CD4-positive, alpha-beta T cell treated with Interleukin-17A for 4 hours (primary cell): ENCODE results near the gene GPR4.
"Not testable (repeated sequence)": the region's sequence is repeated elsewhere in the genome, so short reads cannot be mapped to it uniquely, and the experiment has no call there.

Experiments used
- DNase-seq: peaks from one replicate; pipeline ENCODE4 v3.0.0-alpha.2; 2020; ENCODE audit warnings: mixed read lengths

GPR4 gene

DNA sequence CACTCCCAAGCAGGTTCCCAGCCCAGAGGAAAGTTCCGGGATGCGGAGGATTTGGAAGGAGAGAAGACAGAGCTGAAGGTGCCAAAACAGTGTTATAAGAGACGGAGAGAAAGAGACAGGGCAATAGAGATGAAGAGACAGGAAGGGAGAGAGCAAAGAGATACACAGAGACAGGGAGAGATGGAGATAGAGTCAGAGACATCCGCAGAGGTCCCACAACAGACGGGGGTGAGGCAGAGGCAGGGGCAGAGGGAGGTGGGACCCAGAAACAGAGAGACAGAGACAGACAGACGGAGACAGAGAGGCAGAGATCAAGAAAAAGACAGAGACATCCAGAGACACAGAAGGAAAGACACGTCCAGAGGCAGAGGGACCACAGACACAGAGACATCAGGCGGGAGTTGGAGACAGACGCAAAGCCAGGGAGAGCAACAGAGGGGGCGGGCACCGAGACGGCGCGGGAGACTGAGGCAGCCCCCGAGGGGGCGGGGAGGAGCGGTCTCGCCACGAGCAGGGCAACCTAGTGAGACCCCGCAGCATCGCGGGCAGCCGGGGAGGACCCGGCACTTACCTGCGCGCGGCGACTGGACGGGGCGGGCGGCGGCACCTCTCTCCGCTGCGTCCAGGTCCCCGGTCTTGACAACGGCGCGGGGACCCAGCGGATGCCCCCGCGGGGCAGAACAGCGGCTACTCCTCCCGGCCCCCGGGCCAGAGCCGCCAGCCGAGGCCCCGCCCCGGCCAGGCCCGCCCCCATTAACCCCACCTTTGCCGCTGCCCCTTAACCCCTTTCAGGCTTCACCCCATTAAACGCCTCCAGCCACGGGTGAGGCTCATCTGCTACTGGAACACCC lies at the start of gene GPR4:
GPR4 (minus strand) TSS at position 689 of the 851 bp plus-strand sequence. CDS start 10,346 bp downstream, outside the sequence.
- peak; percentile 6 for DNase-seq

DNA sequence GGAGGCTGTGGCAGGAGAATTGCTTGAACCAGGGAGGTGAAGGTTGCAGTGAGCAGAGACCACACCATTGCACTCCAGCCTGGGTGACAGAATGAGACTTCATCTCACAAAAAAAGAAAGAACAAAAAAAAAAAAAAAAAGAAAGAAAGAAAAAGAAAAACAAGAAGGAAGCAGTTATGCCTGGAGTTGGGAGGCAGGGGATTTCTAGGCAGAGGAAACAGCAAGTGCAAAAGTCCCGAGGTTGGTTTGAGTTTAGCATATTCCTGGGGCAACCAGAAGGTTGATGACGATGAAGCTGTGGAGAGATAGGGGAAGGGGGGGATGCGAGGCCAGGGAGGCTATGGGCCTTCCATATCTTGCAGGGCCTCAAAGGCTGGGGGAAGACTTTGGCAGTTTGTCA lies 48.7 kb upstream of the GPR4 start:
- DNase-seq, result no peak

DNA sequence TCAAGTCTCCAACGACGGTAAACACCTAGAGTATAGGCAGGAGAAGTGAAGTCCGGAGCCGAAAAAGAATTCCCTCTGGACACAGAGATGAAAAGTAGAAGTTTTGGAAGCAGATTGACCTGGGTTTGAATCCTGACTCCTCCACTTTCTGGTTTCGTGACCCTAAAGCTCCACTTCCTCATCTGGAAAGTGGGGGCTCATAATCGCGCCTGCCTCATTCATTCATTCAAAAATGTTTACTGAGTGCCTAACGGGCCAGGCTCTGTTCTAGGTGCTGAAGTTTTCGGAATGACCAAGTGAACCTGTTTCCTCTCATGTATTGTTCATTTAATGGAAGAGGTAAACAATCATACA lies 44.3 kb upstream of the GPR4 start:
- no peak for DNase-seq

DNA sequence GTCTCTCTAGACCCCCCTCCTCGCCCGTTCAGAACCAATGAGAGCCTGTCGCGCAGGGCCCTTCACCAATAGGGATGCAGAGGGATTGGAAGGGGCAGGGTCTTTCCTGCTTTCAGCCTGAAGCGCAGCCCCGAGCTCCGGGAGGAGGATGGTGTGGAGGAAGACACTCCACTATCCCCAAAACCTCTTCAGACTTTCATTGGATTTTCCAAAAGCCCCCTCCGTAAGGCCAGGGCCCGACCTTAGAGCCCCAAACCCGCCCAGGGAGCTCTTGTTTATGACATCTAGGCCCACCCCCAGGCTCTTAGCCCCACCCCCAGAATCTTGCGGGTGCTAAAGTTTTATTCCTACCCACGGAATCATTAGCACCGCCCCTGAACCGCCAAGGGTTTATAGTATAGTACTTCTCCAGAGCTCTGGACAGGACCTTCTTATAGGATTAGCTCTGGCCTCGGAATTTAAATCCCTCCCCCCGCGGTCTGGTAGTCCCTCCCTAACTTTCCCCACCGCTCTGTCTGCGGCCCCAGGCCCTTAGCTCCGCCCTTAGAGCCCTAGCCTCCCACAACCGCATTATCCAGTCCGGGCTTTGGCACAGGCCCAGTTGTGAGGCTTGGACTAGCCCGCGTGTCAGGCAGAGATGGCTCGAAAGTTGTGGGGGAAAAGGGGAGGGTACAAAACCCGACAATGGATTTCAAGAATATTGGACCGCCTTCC lies 43.8 kb upstream of the GPR4 start:
- peak; percentile 83 for DNase-seq

DNA sequence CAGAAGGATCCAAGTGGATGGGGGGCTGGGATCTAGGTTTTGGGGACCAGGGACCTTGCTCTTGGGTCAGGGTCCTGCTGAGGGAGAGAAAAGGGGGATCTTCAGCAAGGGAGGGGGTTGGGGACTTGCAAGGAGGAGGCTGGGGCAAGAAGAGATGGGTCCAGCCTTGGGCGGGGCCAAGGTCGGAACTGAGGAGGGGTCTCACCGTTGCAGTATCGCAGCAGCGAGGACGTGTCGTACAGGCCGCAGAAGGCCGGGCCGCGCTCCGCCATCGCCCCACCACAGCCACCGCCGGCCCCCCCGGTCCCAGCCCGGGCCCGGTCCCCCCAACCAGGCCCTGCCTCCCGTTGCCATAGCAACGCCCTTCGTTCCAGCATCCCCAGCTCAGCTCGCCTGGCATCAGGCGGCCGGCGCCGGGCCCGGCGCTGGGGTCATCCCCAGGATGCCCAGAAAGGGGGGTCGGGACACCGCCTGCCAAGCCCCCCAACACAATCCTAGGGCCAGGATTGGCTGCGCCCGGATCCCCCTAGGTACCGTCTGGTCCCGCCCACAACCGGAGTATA lies 43.1 kb upstream of the GPR4 start:
- no peak for DNase-seq

DNA sequence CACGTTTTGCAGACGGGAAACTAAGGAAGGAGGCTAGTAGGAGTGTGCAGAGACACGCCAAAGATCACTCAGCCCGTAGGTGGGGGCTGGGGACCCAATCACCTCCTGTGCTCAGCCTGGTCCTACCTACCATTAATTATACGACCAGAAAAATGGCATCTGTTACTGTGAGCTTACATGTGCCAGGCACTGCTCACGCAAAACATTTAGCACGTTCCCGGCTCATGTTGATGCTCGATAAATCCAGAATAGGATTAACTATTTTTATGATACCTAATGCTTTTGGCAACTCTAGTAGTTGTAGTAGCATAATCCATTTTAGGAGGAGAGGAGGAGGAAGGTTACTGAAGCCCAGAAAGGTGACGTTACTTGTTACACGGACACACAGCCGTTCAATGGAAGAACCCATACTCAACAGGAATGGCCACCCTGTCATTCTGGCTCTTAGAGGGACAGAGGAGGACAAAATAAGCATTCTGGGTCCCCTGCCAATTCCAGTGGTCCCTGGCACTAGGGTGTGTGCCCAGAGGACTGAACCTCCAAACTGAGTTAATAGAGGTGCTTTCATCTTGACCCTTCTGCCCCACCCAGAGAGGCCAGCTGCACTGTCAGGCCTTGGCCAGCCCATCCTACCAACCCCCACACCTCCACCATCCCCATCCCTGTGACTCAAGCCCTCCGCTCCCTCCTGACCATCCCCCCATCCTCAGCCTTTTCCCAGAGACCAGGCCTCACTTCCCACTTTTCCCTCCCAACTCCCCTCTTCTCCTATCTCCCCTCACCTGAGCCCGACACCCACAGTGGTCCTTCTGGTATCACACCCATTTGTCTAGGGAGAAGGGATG lies 42.1 kb upstream of the GPR4 start:
- no peak for DNase-seq

DNA sequence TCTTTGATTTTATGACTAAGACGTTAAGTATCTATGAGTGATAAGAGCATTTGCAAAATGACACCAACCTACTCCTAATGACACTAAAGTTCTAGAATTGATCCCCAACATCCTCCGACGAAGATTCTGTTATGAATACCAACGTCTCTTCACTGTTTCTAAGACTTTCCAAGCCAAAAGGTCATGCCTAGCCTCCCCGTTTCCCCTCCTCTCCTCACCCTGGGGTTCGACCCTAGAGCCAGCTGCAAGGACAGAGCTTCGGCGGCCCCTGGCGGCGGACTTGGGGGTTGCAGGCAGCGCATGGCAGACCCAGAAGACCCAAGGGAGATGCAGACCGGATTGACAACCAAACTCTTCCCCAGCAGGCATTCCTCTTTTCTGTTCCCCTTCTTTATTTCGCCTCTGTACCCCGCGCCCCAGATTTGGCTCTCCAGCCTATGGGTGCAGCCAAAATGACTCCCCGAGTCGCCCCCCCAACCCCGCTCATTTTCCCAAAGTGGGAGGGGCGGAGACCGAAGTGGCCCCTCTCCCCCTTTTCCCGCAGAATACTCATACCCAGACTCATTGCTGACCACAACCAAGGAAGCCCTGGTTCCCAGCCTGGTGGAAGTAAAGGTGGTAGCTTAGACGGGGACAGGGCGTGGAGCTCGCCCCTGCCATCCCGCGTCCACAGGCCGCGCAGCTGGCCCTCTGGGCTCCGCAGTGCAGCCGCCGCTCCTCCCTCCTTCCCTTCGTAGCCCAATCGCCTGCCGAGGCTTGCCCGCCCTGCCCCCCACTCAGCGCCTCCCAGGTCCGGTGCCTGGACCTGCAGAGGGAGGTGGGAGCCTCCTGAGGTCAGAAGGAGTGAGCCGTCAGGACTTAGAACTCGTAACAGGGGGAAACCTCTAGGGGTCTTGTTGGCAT lies 41.3 kb upstream of the GPR4 start:
- DNase-seq, result peak; percentile 92

DNA sequence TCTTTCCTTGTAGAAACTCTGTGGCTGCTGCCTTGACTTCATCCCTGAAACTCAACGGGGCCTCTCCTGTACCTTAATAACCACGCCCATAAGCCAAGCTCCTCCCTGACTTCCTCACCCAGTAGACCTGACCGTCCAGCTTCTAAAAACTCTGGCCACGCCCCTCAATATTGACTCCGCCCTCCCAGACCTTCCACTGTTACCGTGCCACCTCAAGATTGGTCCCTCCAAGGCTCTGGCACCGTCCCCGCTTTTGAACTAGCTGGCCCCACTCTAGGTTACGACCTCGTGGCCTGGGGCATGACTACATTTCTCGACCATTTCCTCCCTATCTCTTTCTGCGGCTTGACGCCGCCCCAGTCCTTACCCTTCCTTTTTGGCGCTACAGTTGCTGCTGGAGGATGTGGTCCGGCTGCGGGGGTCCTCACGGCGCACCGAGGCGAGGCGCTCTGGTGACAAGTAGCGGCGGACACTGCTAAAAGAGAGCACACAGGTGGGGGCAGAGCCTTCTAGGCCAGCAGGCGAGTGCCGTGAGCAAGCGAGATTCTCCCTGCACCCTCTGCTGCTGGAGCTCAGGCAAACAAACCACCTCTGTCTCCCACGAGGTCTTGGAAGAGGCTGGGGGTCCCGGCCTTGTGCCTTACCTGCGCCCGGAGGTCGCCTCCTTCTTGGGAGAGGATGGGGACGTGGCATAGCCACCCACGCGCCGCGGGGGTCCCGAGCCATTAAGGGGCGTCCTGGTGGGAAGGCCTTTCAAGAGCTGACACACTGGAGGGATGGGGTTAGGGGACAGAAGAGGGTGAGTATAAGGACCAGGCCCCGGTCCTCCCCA lies 39.5 kb upstream of the GPR4 start:
- DNase-seq, result peak; percentile 77

DNA sequence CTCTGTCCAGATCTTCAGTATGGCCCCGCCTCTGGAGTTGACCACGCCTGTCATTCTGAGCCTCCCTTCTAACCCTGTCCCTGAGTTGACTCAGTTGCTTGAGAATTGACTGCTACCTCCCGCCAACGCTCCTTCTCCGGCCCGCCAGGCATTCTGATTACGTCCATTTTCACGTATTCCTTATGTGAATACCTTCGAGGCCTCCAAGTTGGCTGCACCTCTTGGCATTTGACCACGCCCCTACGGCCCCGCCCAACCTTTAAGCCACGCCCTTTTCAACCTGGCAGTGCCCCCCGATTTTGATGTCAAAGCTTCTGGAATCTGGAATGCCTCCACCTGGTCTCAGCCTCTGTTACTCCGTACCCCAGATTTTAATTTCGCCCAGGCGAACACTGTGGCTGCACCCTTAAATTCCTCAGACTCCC lies 38.8 kb upstream of the GPR4 start:
- DNase-seq, result peak; percentile 23

DNA sequence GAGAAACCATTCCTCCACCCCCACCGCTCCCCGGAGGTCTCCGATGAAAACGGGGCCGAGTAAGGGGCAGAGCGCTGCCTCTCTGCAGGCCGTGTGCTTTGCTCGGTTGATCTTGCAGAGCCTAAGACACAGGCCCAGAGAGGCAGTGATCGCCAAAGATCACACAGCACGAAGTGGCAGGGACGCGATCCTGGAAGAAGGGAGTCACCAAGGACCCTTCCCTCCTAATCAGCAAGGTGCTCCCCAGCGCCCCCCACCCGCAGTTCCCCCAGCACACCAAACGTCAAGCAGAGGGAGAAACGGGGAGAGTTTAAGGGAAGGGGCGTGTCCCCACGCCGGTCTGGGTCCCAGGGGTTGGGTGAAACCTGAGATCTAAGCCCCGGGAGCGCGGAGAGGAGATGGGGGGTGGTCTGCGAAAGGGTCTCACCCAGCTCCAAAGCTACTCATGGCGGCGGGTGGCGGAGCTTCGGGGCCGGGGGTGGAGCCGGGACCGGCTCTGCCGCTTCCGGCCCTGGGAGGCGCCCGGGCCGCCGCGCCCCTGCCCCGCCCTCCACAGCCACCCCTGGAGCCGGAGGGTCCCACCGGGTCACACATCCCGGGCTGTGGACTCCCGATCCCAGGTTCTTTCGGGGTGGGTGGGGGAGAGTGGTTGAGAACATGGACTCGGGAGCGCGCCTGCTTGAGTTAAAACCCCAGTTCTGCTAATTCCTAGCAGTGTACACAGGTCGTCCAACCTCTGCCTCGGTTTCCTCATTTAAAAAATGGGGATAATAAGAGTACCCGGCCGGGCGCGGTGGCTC lies 37.1 kb upstream of the GPR4 start, which contains the start of gene EML2:
EML2 (minus strand) TSS at position 468 of the 800 bp plus-strand sequence; CDS start at position 447, 21 bp downstream.
- peak; percentile 69 for DNase-seq

DNA sequence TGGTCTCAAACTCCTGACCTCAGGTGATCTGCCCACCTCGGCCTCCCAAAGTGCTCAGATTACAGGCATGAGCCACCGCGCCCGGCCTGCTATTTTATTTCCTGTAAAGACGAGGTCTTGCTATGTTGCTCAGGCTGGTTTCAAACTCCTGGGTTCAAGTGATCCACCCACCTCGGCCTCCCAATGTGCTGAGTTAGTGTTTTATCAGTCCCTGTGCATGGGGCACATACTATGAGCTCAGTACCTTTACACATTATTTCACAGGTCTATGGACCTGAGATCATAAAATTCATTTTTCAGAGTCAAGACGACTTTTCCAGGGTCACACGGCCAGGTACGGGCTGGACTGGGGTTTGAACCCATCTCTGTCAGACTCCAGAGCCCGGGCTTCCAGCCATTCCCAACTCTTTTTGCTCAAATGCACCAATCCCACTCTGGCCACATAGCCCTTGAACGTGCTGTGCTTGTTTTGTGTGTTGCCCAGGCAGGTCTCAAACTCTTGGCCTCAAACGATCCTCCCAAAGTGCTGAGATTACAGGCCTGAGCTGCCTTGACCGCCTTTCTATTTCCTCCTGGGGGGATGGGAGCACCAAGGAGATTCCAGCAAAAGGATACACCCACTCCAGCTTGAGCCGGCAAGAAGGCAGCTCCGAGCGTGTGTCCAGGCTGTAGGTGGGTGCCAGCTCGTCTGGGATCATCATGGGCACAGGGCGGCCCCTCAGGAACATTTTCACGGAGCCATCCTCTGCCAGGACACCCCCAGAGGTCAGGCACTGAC lies 36.1 kb upstream of the GPR4 start:
- no peak for DNase-seq

DNA sequence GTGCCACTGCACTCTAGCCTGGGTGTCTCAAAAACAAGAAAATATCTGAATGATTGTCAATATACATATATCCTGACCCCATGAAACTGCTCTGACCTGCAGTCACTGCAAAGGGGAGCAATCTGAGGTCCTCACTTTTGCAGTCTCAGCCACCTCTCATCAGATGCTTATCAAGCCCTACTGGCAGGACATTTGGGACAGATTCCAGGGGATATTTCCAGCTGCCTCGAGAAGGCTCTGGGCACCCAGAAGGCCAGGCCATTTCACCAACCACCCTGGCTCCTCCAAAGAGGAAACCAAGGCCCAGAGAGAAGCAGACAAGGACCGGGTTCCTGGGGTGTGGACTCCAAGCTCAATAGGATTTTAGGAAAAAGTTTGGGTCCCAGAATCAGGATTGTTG lies 34.9 kb upstream of the GPR4 start:
- DNase-seq, result no peak

DNA sequence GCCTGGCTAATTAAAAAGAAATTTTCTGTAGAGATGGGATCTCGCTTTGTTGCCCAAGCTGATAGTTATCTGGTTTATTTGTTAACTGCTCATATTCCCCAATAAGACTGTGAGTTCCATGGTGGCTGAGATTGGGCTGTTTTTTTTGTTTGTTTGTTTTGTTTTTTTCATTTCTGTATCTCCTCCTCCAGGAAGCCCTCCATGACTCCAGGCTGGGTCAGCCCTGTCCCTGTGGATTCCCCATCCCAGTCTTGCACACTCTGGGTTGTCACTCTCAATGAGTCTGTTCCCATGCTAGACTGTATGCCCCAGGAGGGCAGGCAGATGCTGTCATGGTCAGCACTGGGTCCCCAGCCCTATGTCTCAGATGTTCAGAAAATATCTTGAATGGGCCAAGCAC lies 34.3 kb upstream of the GPR4 start:
- DNase-seq, result no peak

DNA sequence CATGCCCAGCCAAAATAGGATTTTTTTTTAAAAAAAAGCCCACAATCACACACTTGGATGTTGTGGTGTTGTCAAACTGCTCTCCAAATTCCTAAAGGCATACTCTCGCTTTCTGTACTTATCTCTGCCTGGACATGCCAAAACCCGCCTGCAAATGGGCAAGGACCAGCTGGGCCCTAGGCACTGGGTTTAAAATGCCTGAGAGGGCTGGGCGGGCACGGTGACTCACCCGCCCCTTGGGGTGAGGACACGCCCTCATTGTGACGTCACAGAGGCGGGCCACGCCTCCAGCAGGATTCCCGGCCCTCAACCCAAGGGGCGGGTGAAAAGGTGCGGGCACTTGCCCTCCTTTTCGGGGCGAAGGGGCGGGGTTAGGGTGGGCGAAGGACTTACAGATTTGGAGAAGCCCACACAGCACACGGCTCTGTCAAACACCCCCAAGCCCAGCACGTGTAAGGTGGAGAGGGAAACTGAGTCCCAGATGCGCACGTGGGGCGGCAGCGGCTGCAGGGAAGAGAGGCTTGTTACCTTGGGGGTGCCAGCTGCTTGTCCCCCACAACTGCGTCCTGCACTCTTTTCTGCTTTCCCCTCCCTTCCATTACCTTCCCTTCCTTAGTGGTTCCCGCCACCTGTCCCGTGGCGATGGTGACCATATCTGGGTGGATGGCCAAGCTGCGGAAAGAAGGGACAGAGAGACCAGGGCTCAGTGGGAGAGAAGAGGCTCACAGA lies 30.6 kb upstream of the GPR4 start:
- peak; percentile 29 for DNase-seq

DNA sequence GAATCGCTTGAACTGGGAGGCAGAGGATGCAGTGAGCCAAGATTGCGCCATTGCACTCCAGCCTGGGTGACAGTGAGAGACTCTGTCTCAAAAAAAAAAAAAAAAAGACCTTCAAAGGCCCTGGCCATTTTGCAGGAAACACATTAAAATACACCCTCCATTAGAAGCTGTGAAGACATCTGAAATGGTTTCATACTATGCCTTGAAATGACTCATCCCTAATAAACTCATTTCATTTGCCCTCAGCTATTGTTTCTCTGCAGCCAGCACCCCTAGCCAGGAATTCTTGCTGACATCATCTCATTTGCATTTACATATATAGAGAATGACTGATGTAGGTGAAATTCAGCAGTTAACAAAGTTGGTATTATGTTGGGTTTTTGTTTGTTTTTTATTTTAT lies 28.5 kb upstream of the GPR4 start:
- no peak for DNase-seq

DNA sequence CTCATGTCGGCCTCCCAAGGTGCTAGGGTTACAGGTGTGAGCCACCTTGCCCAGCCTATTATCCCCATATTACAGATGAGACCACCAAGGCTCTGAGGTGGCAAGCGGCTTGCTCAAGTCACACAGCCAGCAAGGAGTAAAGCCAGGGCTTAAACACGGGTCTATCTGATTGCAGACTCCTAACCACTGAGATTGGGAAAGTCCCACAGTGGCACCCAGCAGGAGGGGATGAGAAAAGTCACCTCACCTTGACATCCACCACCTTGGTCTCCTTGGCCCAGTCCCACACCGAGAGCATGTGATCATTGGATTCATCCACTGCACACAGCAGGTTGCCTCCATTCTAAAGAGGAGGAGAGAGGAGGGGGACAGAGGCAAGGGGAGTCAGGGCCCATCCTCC lies 27.7 kb upstream of the GPR4 start:
- no peak for DNase-seq

DNA sequence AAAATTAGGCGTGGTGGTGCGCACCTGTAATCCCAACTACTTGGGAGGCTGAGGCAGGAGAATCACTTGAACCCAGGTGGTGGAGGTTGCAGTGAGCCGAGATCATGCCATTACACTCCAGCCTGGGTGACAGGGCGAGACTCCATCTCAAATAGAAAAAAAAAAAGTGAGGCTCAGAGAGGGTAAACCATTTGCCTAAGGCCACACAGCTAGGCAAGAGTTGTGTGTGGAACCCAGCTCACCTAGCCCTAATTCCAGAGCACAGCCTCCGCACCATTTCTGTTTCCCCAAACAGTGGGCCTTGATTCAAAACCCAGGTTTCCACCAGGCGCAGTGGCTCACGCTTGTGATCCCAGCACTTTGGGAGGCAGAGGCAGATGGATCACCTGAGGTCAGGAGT lies 26.2 kb upstream of the GPR4 start:
- DNase-seq, result not testable (repeated sequence)

DNA sequence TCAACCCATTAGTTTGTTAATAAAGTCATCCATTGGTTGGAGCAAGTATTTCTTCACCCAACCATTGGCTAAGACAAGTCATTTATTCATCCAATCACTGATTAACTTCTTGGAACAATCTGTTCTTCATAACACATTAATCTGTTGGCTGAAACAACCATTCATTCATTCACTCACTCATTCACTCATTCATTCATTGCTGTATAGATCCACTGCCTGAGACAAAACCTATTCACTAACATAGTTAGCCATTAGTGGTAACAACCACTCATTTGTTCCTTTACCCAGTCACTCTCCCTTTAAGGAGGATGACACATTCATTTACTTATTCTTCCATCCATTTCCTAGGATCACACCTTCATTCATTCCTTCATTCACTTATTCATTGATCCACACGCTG lies 22.0 kb upstream of the GPR4 start:
- DNase-seq, result no peak
